ENCODE data around the gene PLA2G2C. TPM values are rescaled to one million over a fixed set of nuclear protein-coding genes. Genes with fewer than 3 reads are reported as not detected.
A peak's percentile ranks its signal among the peaks of the same experiment; 100 is the strongest.

PLA2G2C gene
- total RNA-seq, 4 donors from 2014 or later: not detected

DNA sequence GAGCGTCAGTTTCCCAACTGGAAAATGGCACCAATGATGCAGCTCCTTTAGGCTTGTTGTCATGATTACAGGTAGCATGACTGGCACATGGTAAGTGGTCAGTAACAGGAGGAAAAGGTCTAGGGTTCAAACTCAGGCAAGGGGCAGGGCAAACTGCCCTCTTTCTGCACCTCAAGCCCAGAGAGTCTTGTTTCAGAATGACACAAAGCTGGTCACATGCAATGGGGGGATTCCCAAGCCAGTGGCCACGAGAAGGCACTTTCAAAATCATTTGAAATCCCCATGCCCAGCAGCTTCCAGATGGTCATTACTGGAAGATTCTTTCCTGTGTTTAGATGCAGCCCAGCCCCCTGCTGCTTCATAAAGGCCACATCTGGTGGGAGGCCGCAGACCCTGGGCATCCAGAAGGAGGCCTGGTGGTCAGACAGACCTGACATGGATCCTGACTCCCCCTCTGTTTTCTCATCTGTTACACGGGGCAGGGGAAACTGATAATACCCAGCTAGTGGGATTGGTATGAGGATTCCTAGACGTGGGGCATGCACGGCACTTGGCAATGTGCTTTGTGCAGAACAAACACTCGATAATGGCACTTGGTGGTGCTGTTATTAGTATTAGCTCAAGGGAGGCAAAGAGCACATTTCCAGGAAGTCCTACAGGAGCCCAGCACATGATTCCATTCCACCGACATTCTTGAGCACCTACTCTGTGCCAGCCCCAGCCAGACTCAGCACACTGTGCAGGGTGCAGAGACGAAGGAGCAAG lies 60.1 kb downstream of the PLA2G2C start:
- H3K4me1 ChIP-seq: no peaks in the 10 kb centered on the region
- TF ChIP-seq EP300 (IDR thresholded peaks at IDR 0.05) (no peak), POLR2A (IDR thresholded peaks at IDR 0.05) (no peak)
- TF ChIP-seq, protein P1, sequence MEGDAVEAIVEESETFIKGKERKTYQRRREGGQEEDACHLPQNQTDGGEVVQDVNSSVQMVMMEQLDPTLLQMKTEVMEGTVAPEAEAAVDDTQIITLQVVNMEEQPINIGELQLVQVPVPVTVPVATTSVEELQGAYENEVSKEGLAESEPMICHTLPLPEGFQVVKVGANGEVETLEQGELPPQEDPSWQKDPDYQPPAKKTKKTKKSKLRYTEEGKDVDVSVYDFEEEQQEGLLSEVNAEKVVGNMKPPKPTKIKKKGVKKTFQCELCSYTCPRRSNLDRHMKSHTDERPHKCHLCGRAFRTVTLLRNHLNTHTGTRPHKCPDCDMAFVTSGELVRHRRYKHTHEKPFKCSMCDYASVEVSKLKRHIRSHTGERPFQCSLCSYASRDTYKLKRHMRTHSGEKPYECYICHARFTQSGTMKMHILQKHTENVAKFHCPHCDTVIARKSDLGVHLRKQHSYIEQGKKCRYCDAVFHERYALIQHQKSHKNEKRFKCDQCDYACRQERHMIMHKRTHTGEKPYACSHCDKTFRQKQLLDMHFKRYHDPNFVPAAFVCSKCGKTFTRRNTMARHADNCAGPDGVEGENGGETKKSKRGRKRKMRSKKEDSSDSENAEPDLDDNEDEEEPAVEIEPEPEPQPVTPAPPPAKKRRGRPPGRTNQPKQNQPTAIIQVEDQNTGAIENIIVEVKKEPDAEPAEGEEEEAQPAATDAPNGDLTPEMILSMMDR (IDR thresholded peaks at IDR 0.05): no peak
- peaks cover 0 to 19% (median 0%) of the 10 kb centered on the region in 4 donors for H3K9me3 ChIP-seq
- no peak overlapping the region for H3K4me3 ChIP-seq
- H3K36me3 ChIP-seq: no peaks in the 10 kb centered on the region
- DNase-seq (ENCODE audit: low spot score in 2 of 2): no peak
- H3K27me3 ChIP-seq: no peaks in the 10 kb centered on the region
- H3K27ac ChIP-seq: no peak overlapping the region
- WGBS, 2 donors: 68% methylated on average over 8 to 9 of the region's 9 CpGs

DNA sequence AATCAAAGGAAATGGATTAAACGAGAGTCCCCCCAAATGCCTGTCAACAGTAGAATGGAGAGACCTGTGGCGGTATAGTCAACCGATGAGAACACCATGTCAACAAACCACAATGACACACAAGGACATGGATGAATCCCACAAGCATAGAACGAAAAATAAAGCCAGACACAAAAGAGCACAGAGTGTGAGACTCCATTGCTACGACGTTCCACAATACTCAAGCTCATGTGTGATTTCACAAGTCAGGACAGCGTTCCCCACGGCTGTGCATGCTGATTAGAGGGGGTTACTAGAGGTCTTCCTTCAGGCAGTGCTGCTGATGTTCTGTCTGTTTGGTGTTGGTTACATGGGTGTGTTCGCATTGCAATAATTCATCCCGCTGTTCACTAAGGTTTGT lies 61.2 kb downstream of the PLA2G2C start:
- Histone ChIP-seq H3K27me3 (no peaks in the 10 kb centered on the region), H3K27ac (no peak overlapping the region), H3K9me3 (peaks cover 0 to 16% (median 0%) of the 10 kb centered on the region in 4 donors), H3K4me3 (no peak overlapping the region), H3K36me3 (no peaks in the 10 kb centered on the region), H3K4me1 (no peaks in the 10 kb centered on the region)
- no peak for DNase-seq (ENCODE audit: low spot score in 2 of 2)
- TF ChIP-seq POLR2A (IDR thresholded peaks at IDR 0.05) (no peak), EP300 (IDR thresholded peaks at IDR 0.05) (no peak)
- TF ChIP-seq, protein P1 (IDR thresholded peaks at IDR 0.05): no peak
- WGBS, 2 donors: 72 to 77% methylated on average over 10 of the region's 10 CpGs

DNA sequence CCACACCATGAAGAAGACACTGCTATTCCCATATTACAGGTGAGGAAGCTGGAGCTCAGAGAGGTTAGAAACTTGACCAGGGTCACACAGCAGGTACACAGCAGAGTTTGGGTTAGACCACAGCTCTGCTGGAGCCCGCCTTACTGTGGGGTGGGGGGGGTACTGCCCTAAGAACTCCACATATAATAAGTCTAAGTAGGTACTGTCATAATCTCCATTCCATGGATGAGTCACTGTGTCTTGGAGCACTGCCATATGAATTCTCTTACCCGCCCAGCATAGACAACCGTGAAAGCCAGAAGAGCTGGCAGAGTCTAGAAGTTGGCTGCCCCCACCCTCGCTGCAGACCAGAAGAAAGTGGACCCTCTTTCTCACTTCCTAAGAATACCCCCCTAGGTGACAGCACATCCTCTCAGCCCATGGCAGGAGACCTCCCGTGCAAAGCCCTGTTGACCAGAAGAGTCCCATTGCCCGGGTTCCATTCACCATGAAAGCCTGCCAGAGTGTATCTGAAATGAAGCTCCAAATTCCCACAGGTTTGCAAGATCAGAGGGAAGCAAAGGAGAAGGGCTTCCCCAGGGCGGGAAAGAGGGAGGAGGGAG lies 61.8 kb downstream of the PLA2G2C start:
- TF ChIP-seq POLR2A (IDR thresholded peaks at IDR 0.05) (no peak), EP300 (IDR thresholded peaks at IDR 0.05) (no peak)
- TF ChIP-seq, protein P1 (IDR thresholded peaks at IDR 0.05): no peak

DNA sequence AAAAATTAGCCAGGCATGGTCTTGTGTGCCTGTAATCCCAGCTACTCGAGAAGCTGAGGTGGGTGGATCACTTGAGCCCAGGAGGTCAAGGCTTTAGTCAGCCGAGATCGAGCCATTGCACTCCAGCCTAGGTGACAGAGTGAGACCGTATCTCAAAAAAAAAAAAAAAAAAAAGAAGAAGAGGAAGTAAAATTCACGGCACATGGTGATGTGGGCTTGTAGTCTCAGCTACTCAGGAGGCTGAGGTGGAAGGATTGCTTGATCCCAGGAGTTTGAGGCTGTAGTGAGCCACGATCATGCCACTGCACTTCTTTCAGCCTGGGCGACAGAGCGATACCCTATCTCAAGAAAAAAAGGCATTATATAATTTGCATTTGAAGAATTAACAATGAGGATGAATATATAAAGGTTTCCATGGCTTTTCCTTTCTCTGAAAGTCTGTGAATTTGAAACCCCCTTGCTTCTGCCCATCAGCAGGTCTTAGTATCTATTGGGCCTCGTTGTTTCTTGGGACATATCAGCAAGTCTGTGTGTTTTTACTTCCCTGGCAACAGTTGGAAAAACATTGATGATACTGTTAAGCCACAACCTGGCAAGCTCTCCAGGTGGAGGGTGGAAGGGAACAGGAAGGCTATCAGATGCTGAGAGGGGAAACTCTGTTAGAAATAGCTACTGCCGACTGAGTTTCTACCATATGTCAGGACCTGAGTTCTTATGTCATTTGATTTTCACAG lies 62.4 kb downstream of the PLA2G2C start:
- TF ChIP-seq, protein P1 (IDR thresholded peaks at IDR 0.05): no peak
- no peak for TF ChIP-seq POLR2A (IDR thresholded peaks at IDR 0.05)
- no peak for TF ChIP-seq EP300 (IDR thresholded peaks at IDR 0.05)
- H3K9me3 ChIP-seq: peaks cover 0 to 4% (median 0%) of the 10 kb centered on the region in 4 donors
- no peaks in the 10 kb centered on the region for H3K27me3 ChIP-seq
- H3K4me1 ChIP-seq: no peaks in the 10 kb centered on the region
- no peak overlapping the region for H3K4me3 ChIP-seq
- H3K27ac ChIP-seq: no peak overlapping the region
- no peaks in the 10 kb centered on the region for H3K36me3 ChIP-seq
- DNase-seq (ENCODE audit: low spot score in 2 of 2): no peak
- WGBS, 2 donors: 64 to 71% methylated on average over 10 of the region's 10 CpGs

More for the DNA sequence above, 61.8 kb downstream of the PLA2G2C start:
- Histone ChIP-seq H3K27ac (no peak overlapping the region), H3K4me1 (no peaks in the 10 kb centered on the region), H3K27me3 (no peaks in the 10 kb centered on the region), H3K4me3 (no peak overlapping the region), H3K9me3 (peaks cover 0 to 10% (median 0%) of the 10 kb centered on the region in 4 donors), H3K36me3 (no peaks in the 10 kb centered on the region)
- DNase-seq (ENCODE audit: low spot score in 2 of 2): peak in 1 of 2 donors; percentile 35
- 67 to 76% methylated on average over 7 of the region's 7 CpGs for WGBS, 2 donors
